Measurements from ENCODE around the gene AATF. TPM values are rescaled to one million over a fixed set of nuclear protein-coding genes. Genes with fewer than 3 reads are reported as not detected.

Gene AATF
- total and polyA plus RNA-seq, 2 of the 8 experiments (the other 6 are each of a cell fraction or from before 2014, with no cell fraction given), result 20.1 to 62.8 TPM

GRCh38 chr17:37088913-37089312 lies 140.2 kb downstream of the AATF start (continued):
- TF ChIP-seq HDAC2 (IDR thresholded peaks at IDR 0.05; ENCODE audit: borderline replicate concordance in 1 of 2, low read depth in 2 of 2, low read length in 2 of 2) (no peak), SUZ12 (IDR thresholded peaks at IDR 0.05; ENCODE audit: low read length) (no peak), RXRA (IDR thresholded peaks at IDR 0.05; ENCODE audit: insufficient read depth, low read depth, low read length) (no peak), CHD7 (IDR thresholded peaks at IDR 0.05; ENCODE audit: insufficient replicate concordance, low read length) (no peak), CBX5 (IDR thresholded peaks at IDR 0.05; ENCODE audit: low read depth, low read length) (no peak), SP2 (IDR thresholded peaks at IDR 0.05; ENCODE audit: low read length) (no peak), MAX (IDR thresholded peaks at IDR 0.05) (no peak), USF2 (IDR thresholded peaks at IDR 0.05; ENCODE audit: low read length) (no peak), RBBP5 (IDR thresholded peaks at IDR 0.05; ENCODE audit: borderline replicate concordance, low read depth, low read length) (no peak)

Data from H1 (cell line).